Gastroesophageal sphincter (tissue), 4 donors: ENCODE measurements around the gene FAAP100. TPM values are rescaled to one million over a fixed set of nuclear protein-coding genes. Genes with fewer than 3 reads are reported as not detected.

ENCODE experiments used
- ATAC-seq: fragments of 150-250 bp; one replicate; pipeline ENCODE4 v1.9.1; 2016; ENCODE audit warnings: mild to moderate bottlenecking, moderate library complexity
- H3K27ac ChIP-seq, 4 donors: fragments of 200-600 bp; sonication (generic) in 3 of 4; 1 replicate in 3 of 4; 2 replicates in 1 of 4; pipeline ENCODE4 v1.5.1; 2016 to 2019
- H3K27me3 ChIP-seq: fragments of 200-600 bp; sonication (generic); one replicate; pipeline ENCODE4 v1.5.1; 2019
- H3K36me3 ChIP-seq, 2 donors: fragments of 200-600 bp; sonication (generic); one replicate each; pipeline ENCODE4 v1.5.1; 2019; ENCODE audit warnings: control low read depth in 1 of 2
- H3K4me1 ChIP-seq, 3 donors: fragments of 200-600 bp; sonication (generic); 1 replicate in 2 of 3; 2 replicates in 1 of 3; pipeline ENCODE4 v1.5.1; 2016 to 2019; ENCODE audit warnings: control low read depth in 2 of 3
- H3K4me3 ChIP-seq, 2 donors: fragments of 200-600 bp; sonication (generic); one replicate each; pipeline ENCODE4 v1.5.1; 2019; ENCODE audit warnings: mild to moderate bottlenecking in 1 of 2, moderate library complexity in 1 of 2
- H3K9me3 ChIP-seq, 3 donors: fragments of 200-600 bp; sonication (generic); one replicate each; pipeline ENCODE4 v1.5.1; 2017 to 2019; ENCODE audit warnings: control low read depth in 2 of 3
- CTCF ChIP-seq, 4 experiments: fragments of 200-600 bp in 2 of 4; fragments of 450-650 bp in 2 of 4; sonication (generic) in 1 of 4; IDR thresholded peaks; one replicate each; pipeline ENCODE4 v1.5.1; 2017 to 2019; ENCODE audit warnings: antibody characterized with exemption in 4 of 4, mild to moderate bottlenecking in 2 of 4, moderate library complexity in 2 of 4
- EP300 ChIP-seq: sonication (generic); formaldehyde crosslinking; IDR thresholded peaks from one replicate; pipeline ENCODE4 v1.6.1; 2017; ENCODE audit warnings: antibody characterized with exemption, mild to moderate bottlenecking
- POLR2A ChIP-seq, 2 donors: fragments of 450-650 bp; IDR thresholded peaks; one replicate each; pipeline ENCODE4 v1.6.1; 2017; ENCODE audit warnings: antibody characterized with exemption in 2 of 2, mild to moderate bottlenecking in 2 of 2, moderate library complexity in 1 of 2
- POLR2AphosphoS5 ChIP-seq: sonication (generic); formaldehyde crosslinking; IDR thresholded peaks from one replicate; pipeline ENCODE4 v1.6.1; 2017; ENCODE audit warnings: antibody characterized with exemption
- WGBS, 2 donors: methylation state at CpG; one replicate each; pipeline ENCODE4 v1.1.5; 2018; ENCODE audit warnings: low coverage in 1 of 2; 5-methylcytosine and 5-hydroxymethylcytosine counted together
- total RNA-seq, 4 donors: library from RNA; depleted of rRNA; stranded (reverse); fragments of >200 nt; gene quantifications; one replicate each; pipeline ENCODE4 v1.1.0, GENCODE V29; 2016

Gene FAAP100
- total RNA-seq, 4 donors from 2014 or later: 14.6 to 32.1 (median 20.7) TPM

GRCh38 chr17:81509972-81510784 lies 42.0 kb downstream of the FAAP100 start:
- TF ChIP-seq CTCF (IDR thresholded peaks at IDR 0.05) (no peak), POLR2A (IDR thresholded peaks at IDR 0.05) (no peak), EP300 (no peak), POLR2AphosphoS5 (no peak)
- peak overlapping the region; percentile 16 to 100 (median 98) for H3K27ac ChIP-seq
- 1 to 8% methylated on average over 14 to 16 of the region's 22 CpGs for WGBS, 2 donors

GRCh38 chr17:81509207-81509971 lies 42.8 kb downstream of the FAAP100 start:
- Histone ChIP-seq H3K9me3 (no peaks in the 10 kb centered on the region), H3K36me3 (peaks cover 0 to 40% of the 10 kb centered on the region in 2 donors), H3K4me3 (peak overlapping the region; percentile 70 to 83), H3K27me3 (no peaks in the 10 kb centered on the region), H3K27ac (peak overlapping the region; percentile 16 to 100 (median 98)), H3K4me1 (peaks cover 0 to 32% (median 6%) of the 10 kb centered on the region in 3 donors)
- TF ChIP-seq CTCF (IDR thresholded peaks at IDR 0.05): no peak
- no peak for TF ChIP-seq POLR2A (IDR thresholded peaks at IDR 0.05)
- peak; percentile 3 for TF ChIP-seq POLR2AphosphoS5
- 5 to 9% methylated on average over 10 of the region's 12 CpGs for WGBS, 2 donors
- no peak for ATAC-seq

More at GRCh38 chr17:81509972-81510784, 42.0 kb downstream of the FAAP100 start:
- ATAC-seq: no peak
- Histone ChIP-seq H3K9me3 (no peaks in the 10 kb centered on the region), H3K4me1 (peaks cover 0 to 36% (median 6%) of the 10 kb centered on the region in 3 donors), H3K36me3 (peaks cover 0 to 40% of the 10 kb centered on the region in 2 donors), H3K27me3 (no peaks in the 10 kb centered on the region), H3K4me3 (peak overlapping the region; percentile 70 to 83)

- ATAC-seq: no peak
- TF ChIP-seq POLR2A (IDR thresholded peaks at IDR 0.05) (peak in 1 of 2 donors; percentile 13), POLR2AphosphoS5 (peak; percentile 30), EP300 (no peak), CTCF (IDR thresholded peaks at IDR 0.05) (no peak)
- H3K36me3 ChIP-seq: peaks cover 0 to 40% of the 10 kb centered on the region in 2 donors
- peak overlapping the region; percentile 70 to 83 for H3K4me3 ChIP-seq
- H3K9me3 ChIP-seq: no peaks in the 10 kb centered on the region
- no peaks in the 10 kb centered on the region for H3K27me3 ChIP-seq
- WGBS, 2 donors: 27 to 39% methylated on average over 7 to 9 of the region's 10 CpGs
- peaks cover 0 to 25% (median 6%) of the 10 kb centered on the region in 3 donors for H3K4me1 ChIP-seq
- peak overlapping the region in 3 of 4 donors; percentile 96 to 100 (median 99) for H3K27ac ChIP-seq
These were observed 43.4 kb downstream of the FAAP100 start for GRCh38 chr17:81508639-81509206.

- no peak overlapping the region for H3K27ac ChIP-seq
- no peak overlapping the region for H3K4me3 ChIP-seq
- peaks cover 0 to 5% (median 0%) of the 10 kb centered on the region in 3 donors for H3K4me1 ChIP-seq
- ATAC-seq: no peak
- TF ChIP-seq CTCF (IDR thresholded peaks at IDR 0.05) (no peak), EP300 (no peak), POLR2AphosphoS5 (no peak), POLR2A (IDR thresholded peaks at IDR 0.05) (no peak)
- H3K36me3 ChIP-seq: peaks cover 0 to 5% of the 10 kb centered on the region in 2 donors
- no peaks in the 10 kb centered on the region for H3K27me3 ChIP-seq
- no peaks in the 10 kb centered on the region for H3K9me3 ChIP-seq
These were observed 48.5 kb downstream of the FAAP100 start for GRCh38 chr17:81503619-81504018.
